Hepatocyte (in vitro differentiated cells): ENCODE data around the gene CCDC32. TPM values are rescaled to one million over a fixed set of nuclear protein-coding genes. Genes with fewer than 3 reads are reported as not detected.
A peak's percentile ranks its signal among the peaks of the same experiment; 100 is the strongest.
"Not testable (repeated sequence)": the region's sequence is repeated elsewhere in the genome, so short reads cannot be mapped to it uniquely, and the experiment has no call there.

Experiments used
- DNase-seq: peaks from one replicate; pipeline ENCODE4 v3.0.0-alpha.2; 2016; ENCODE audit warnings: low spot score
- H2AFZ ChIP-seq: fragments of 200-600 bp; sonication (generic); 2 replicates; pipeline ENCODE4 v1.6.0; 2016; ENCODE audit warnings: antibody characterized with exemption, mild to moderate bottlenecking
- H3K27ac ChIP-seq: fragments of 200-600 bp; sonication (generic); 2 replicates; pipeline ENCODE4 v1.5.1; 2016; ENCODE audit warnings: mild to moderate bottlenecking
- H3K27me3 ChIP-seq: fragments of 200-600 bp; sonication (generic); 2 replicates; pipeline ENCODE4 v1.6.1; 2016
- H3K36me3 ChIP-seq: fragments of 200-600 bp; sonication (generic); replicated peaks from 2 replicates; pipeline ENCODE4 v1.5.1; 2016; ENCODE audit warnings: low read depth; ENCODE audit not compliant: insufficient read depth
- H3K4me1 ChIP-seq: fragments of 200-600 bp; sonication (generic); 2 replicates; pipeline ENCODE4 v1.5.1; 2016; ENCODE audit warnings: mild to moderate bottlenecking, moderate library complexity; ENCODE audit not compliant: insufficient read depth
- H3K4me2 ChIP-seq: fragments of 200-600 bp; sonication (generic); 2 replicates; pipeline ENCODE4 v1.6.0; 2016
- H3K4me3 ChIP-seq: fragments of 200-600 bp; sonication (generic); 2 replicates; pipeline ENCODE4 v1.5.1; 2016; ENCODE audit warnings: mild to moderate bottlenecking
- H3K79me2 ChIP-seq: fragments of 200-600 bp; sonication (generic); 2 replicates; pipeline ENCODE4 v1.6.0; 2017; ENCODE audit warnings: mild to moderate bottlenecking
- H3K9me2 ChIP-seq: fragments of 200-600 bp; sonication (generic); replicated peaks from 2 replicates; pipeline ENCODE4 v1.6.0; 2017; ENCODE audit warnings: mild to moderate bottlenecking; ENCODE audit not compliant: insufficient read depth
- H3K9me3 ChIP-seq: fragments of 200-600 bp; sonication (generic); 2 replicates; pipeline ENCODE4 v1.5.1; 2016; ENCODE audit warnings: low read depth, mild to moderate bottlenecking
- H4K20me1 ChIP-seq: fragments of 200-600 bp; sonication (generic); 2 replicates; pipeline ENCODE4 v1.6.0; 2016; ENCODE audit warnings: mild to moderate bottlenecking; ENCODE audit not compliant: insufficient read depth, poor library complexity, severe bottlenecking
- EZH2 ChIP-seq: fragments of 200-600 bp; sonication (generic); IDR thresholded peaks from 2 replicates; pipeline ENCODE4 v1.6.1; 2016; ENCODE audit warnings: antibody characterized with exemption, mild to moderate bottlenecking, borderline replicate concordance
- EZH2phosphoT487 ChIP-seq: fragments of 200-600 bp; sonication (generic); IDR thresholded peaks from one replicate; pipeline ENCODE4 v1.6.1; 2018; ENCODE audit warnings: antibody characterized with exemption, mild to moderate bottlenecking, low read depth, moderate library complexity; ENCODE audit not compliant: unreplicated experiment, severe bottlenecking
- WGBS: methylation state at CpG from one replicate; pipeline ENCODE4 v1.1.6; 2016; ENCODE audit warnings: low lambda C conversion rate; ENCODE audit errors: missing lambda C conversion rate; 5-methylcytosine and 5-hydroxymethylcytosine counted together
- polyA plus RNA-seq: library from polyadenylated mRNA; unstranded; fragments of >200 nt; fragmentation: Nextera tagmentation; extraction: Ambion mirVana; gene quantifications from 2 replicates; pipeline ENCODE4 v1.2.1, GENCODE V29; 2016
- total RNA-seq: library from RNA; depleted of rRNA; stranded (reverse); fragments of >200 nt; gene quantifications from 2 replicates; pipeline ENCODE4 v1.2.3, GENCODE V29; 2014
- TF ChIP-seq, protein P1 (sequence below): fragments of 200-600 bp; sonication (generic); IDR thresholded peaks from 2 replicates; pipeline ENCODE4 v1.5.1; 2016; ENCODE audit warnings: antibody characterized with exemption, mild to moderate bottlenecking; ENCODE audit not compliant: poor library complexity

CCDC32 gene
- total and polyA plus RNA-seq, 2 experiments from 2014 or later = 25.7 to 30.9 TPM

- no peaks in the 10 kb centered on the region for H3K9me2 ChIP-seq
- TF ChIP-seq EZH2 (no peak), EZH2phosphoT487 (no peak)
- TF ChIP-seq, protein P1, sequence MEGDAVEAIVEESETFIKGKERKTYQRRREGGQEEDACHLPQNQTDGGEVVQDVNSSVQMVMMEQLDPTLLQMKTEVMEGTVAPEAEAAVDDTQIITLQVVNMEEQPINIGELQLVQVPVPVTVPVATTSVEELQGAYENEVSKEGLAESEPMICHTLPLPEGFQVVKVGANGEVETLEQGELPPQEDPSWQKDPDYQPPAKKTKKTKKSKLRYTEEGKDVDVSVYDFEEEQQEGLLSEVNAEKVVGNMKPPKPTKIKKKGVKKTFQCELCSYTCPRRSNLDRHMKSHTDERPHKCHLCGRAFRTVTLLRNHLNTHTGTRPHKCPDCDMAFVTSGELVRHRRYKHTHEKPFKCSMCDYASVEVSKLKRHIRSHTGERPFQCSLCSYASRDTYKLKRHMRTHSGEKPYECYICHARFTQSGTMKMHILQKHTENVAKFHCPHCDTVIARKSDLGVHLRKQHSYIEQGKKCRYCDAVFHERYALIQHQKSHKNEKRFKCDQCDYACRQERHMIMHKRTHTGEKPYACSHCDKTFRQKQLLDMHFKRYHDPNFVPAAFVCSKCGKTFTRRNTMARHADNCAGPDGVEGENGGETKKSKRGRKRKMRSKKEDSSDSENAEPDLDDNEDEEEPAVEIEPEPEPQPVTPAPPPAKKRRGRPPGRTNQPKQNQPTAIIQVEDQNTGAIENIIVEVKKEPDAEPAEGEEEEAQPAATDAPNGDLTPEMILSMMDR = no peak
- H3K9me3 ChIP-seq = no peaks in the 10 kb centered on the region
- DNase-seq = no peak
- H3K27me3 ChIP-seq = no peaks in the 10 kb centered on the region
- H2AFZ ChIP-seq = no peak overlapping the region
- no peaks in the 10 kb centered on the region for H3K4me1 ChIP-seq
- H3K4me3 ChIP-seq = no peak overlapping the region
- no peaks in the 10 kb centered on the region for H3K36me3 ChIP-seq
- WGBS = 69% methylated on average over 4 of the region's 4 CpGs
- no peak overlapping the region for H3K4me2 ChIP-seq
- H3K79me2 ChIP-seq = no peaks in the 10 kb centered on the region
- H3K27ac ChIP-seq = no peak overlapping the region
- H4K20me1 ChIP-seq = no peaks in the 10 kb centered on the region
Observed at GRCh38 chr15:40578892-40579291, 14.1 kb upstream of the CCDC32 start.

- H3K9me3 ChIP-seq, H3K27me3 ChIP-seq, H3K4me2 ChIP-seq, H3K36me3 ChIP-seq, H3K79me2 ChIP-seq, H3K9me2 ChIP-seq, H3K27ac ChIP-seq, H3K4me3 ChIP-seq, H3K4me1 ChIP-seq, DNase-seq, H4K20me1 ChIP-seq, H2AFZ ChIP-seq: not testable (repeated sequence)
- 100% methylated on average over 4 of the region's 5 CpGs for WGBS
Observed at GRCh38 chr15:40576914-40577313, 12.1 kb upstream of the CCDC32 start.

- H3K36me3 ChIP-seq = no peaks in the 10 kb centered on the region
- H2AFZ ChIP-seq = no peak overlapping the region
- no peak overlapping the region for H3K27ac ChIP-seq
- TF ChIP-seq, protein P1 = no peak
- no peak for TF ChIP-seq EZH2
- peaks cover 14% of the 10 kb centered on the region for H3K79me2 ChIP-seq
- no peak for DNase-seq
- peaks cover 6% of the 10 kb centered on the region for H3K4me1 ChIP-seq
- H3K4me3 ChIP-seq = no peak overlapping the region
- no peaks in the 10 kb centered on the region for H3K27me3 ChIP-seq
- H3K9me3 ChIP-seq = no peaks in the 10 kb centered on the region
- no peaks in the 10 kb centered on the region for H3K9me2 ChIP-seq
- no peaks in the 10 kb centered on the region for H4K20me1 ChIP-seq
- H3K4me2 ChIP-seq = no peak overlapping the region
Observed at GRCh38 chr15:40575113-40575512, 10.3 kb upstream of the CCDC32 start.

- Histone ChIP-seq H3K79me2 (peaks cover 22% of the 10 kb centered on the region), H3K36me3 (no peaks in the 10 kb centered on the region), H3K27me3 (no peaks in the 10 kb centered on the region), H4K20me1 (no peaks in the 10 kb centered on the region), H3K4me3 (peak within 1 kb of the TSS; percentile 94), H3K9me2 (no peaks in the 10 kb centered on the region), H2AFZ (peak within 1 kb of the TSS; percentile 87), H3K4me2 (peak within 1 kb of the TSS; percentile 72), H3K9me3 (no peaks in the 10 kb centered on the region), H3K4me1 (peaks cover 6% of the 10 kb centered on the region), H3K27ac (peak within 1 kb of the TSS; percentile 71)
- under 1% methylated on average over 62 of the region's 62 CpGs for WGBS
- DNase-seq = peak; percentile 94
- TF ChIP-seq EZH2 (no peak), EZH2phosphoT487 (no peak)
- TF ChIP-seq, protein P1 = no peak
Observed at GRCh38 chr15:40569129-40569953, 4.5 kb upstream of the CCDC32 start, which contains the start of gene RPUSD2. Gene RPUSD2 (plus strand): TSS chr15:40569299. CDS start chr15:40569338, 39 bp downstream.
